Activated T-cell treated with anti-CD3 and anti-CD28 coated beads for 1 hour (primary cell): Measurements from ENCODE around the gene PMEL.
"Not testable (repeated sequence)": the region's sequence is repeated elsewhere in the genome, so short reads cannot be mapped to it uniquely, and the experiment has no call there.

Source experiments
- DNase-seq: peaks from one replicate; pipeline ENCODE4 v3.0.0-alpha.2; 2020; ENCODE audit warnings: low read depth

Gene PMEL

GRCh38 chr12:55942055-55942454, 23.8 kb downstream of the PMEL start:
- no peak for DNase-seq

GRCh38 chr12:55940065-55940732, 25.6 kb downstream of the PMEL start:
- peak; percentile 76 for DNase-seq

- no peak for DNase-seq
Measured at GRCh38 chr12:55938826-55939501, 26.9 kb downstream of the PMEL start.

GRCh38 chr12:55937981-55938380, 27.9 kb downstream of the PMEL start:
- DNase-seq, result no peak

- no peak for DNase-seq
Measured at GRCh38 chr12:55935738-55936151, 30.1 kb downstream of the PMEL start.

DNA sequence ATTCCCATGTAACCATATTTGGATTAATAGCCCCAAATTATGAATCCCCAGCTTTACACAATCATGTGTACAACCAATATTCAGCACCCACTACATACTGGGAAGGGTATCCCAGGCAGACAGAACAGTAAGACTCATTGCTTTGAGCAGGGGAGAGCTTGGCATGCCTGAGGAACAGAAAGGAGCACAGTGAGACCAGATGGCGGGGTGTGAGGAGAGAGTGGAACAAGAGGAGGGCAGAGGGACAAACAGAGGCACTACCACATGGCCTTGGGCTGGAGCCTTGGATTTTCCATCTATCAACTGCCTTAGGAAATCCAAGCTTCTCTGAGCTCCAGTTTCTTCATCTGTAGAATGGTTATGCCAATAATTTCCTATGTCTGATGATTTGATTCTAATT, 31.1 kb downstream of the PMEL start:
- DNase-seq, result no peak

GRCh38 chr12:55933799-55934742, 31.8 kb downstream of the PMEL start:
- DNase-seq, result no peak

- DNase-seq, result no peak
Measured at GRCh38 chr12:55933169-55933798, 32.6 kb downstream of the PMEL start.

GRCh38 chr12:55932551-55932910, 33.3 kb downstream of the PMEL start:
- DNase-seq, result peak; percentile 39

GRCh38 chr12:55931780-55932550, 33.9 kb downstream of the PMEL start:
- DNase-seq, result no peak

DNA sequence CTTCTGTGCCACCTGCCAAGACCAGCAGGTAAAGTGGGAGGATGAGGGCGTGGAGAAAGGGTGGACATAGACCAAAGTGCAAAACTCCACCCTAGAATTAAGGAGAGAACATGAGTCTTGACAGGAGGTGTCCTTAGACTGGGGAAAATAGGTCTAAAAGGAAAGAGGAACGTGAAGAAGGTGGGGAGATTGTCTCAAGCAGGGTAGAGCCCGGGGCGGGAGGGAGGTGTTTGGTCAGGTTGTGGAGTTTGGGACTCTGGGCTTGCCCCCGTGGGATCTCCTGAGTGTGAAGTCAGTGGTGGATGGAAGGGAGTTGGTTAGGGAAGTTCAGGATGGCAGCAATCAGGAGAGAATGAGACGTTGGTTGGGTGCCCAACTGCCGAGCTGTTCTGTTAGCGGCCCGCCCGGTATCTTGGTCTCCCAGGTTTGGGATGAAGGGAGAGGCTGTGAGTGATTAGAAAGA, 34.5 kb downstream of the PMEL start:
- no peak for DNase-seq

GRCh38 chr12:55930771-55931316, 35.0 kb downstream of the PMEL start, which contains the start of gene DGKA:
DGKA (plus strand) TSS chr12:55931162; CDS start chr12:55936504, 5,342 bp downstream.
- peak; percentile 65 for DNase-seq

DNA sequence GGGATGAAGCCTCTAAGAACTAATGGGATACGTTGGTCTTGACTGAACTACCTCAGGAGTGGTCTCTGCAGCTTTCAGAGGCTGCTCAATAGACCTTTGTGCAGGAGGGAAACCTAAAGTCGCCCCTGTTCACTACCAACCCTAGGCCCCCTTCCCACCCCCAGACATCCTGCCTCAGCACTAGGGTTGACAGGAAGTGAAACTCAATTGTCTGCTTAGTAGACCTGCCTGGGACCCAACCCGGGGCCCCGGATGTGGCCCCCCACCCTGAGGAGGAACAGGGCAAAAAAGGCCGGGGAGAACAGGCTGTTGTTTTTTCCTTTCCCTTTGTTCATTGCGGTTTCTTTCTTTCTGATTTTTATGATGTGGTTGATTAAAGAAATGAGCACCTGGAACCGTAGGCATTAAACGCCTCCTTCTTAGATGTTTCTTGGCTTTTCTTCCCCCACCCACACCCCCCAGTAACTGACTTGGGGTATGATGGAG, 36.5 kb downstream of the PMEL start:
- DNase-seq, result peak; percentile 77

GRCh38 chr12:55927588-55928502, 38.0 kb downstream of the PMEL start, which contains the start of gene PYM1:
PYM1 (minus strand) TSS chr12:55927894; CDS start chr12:55927761, 133 bp downstream.
- DNase-seq, result peak; percentile 44

GRCh38 chr12:55926738-55927587, 38.9 kb downstream of the PMEL start:
- DNase-seq, result peak; percentile 84

DNA sequence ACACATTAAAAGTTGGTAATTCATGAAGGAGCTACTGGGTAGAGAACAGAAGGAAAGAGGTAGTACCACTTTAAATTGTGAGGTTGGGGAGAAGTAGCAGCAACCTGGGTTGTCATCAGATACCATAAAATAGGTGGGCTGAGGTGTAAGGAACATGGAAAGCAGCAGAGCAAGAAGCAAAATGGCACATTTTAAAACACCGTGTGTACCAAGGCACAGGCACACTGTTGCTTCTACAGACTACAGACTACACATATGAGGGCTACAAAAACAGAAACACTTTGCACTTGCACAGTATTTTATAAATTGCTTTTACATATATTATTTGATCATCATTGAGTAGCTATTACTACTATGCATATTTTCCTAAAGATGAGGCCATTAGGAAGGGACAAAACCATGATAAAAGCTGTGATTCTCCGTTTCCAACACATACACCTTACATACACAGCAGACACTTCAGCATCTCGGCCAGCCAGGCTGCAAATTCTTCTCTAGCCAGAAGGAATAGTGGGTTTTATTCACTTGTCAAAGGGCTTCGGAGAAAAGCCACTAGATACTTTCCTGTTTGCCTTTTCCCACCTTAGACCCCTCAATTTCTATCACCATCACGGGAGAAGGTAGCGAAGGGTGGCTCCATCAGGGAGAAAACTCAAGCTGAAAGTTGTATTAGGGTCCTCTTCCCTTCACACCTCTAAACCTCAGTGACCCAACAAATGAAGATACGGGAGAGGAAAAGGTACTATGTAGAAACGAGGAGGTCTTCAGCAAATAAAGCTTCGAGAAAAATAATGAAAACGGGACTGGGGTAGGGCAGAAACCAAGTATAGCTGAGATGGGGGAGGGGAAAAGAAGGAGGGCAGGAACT, 39.7 kb downstream of the PMEL start:
- no peak for DNase-seq

DNA sequence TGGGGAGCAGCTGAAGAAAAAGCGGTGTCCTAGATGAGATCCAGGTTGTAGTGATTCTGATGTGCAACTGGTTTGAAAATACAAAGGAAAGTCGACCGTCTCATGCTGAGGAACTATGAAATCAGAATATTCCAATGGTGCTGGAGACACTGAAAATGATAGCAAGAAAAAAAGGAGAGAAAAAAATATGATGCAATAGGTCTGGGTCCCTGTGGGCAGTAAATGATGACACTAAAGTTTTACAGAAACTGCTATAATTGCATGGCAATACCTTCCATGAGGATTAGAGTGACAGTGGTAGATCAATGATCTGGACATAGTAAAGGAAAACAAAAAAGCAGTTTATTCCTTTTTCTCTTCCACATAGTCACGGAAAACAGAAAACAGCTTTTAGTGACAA, 40.5 kb downstream of the PMEL start:
- DNase-seq, result no peak

- DNase-seq, result not testable (repeated sequence)
Measured at GRCh38 chr12:55923648-55924047, 42.2 kb downstream of the PMEL start.
